ENCODE data around the gene GNA14.

GNA14 gene

DNA sequence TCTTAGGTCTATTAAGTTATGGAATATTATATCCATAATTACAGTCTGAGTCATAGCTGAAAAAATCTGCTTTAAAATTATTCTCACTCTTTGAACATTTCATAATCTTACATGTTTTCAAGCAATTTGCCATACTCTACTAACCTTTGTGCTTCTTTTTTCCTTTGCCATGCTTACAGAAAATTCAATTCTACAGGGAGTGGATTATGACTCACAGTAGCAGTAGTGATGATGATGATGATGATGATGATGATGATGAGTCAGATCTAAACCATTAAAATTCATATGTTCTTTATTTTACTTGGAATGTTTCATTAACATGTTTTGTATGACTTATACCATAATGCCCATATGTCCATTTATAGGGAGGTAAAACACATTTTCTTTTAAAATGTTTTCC lies 263.7 kb downstream of the GNA14 start:
- no peak for DNase-seq

DNA sequence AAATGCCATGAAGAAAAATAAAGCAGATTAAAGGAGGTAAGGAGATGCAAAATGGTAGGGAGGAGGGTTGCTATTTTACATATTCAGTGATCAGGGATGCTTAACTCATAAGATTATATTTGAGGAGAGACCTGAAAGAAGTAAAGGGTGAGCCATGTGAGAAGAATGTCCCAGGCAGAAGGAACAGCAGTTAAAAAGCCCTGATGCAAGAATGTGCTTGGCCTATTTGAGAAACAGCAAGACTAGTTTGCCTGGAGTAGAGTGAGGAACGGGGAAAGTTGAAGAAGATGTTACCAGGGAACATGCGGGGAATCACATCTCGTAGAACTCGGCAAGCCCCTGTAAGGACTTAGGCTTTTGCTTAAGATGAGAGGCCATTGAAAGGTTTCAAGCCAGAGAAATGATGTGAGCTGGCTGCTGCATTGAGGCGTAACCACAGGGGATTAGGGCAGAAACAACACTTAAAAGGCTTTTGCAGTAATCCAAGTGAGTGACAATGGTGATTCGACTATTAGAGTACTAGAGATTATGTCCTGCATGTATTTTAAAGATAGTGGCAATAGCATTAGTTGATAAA lies 272.1 kb downstream of the GNA14 start:
- no peak for DNase-seq

DNA sequence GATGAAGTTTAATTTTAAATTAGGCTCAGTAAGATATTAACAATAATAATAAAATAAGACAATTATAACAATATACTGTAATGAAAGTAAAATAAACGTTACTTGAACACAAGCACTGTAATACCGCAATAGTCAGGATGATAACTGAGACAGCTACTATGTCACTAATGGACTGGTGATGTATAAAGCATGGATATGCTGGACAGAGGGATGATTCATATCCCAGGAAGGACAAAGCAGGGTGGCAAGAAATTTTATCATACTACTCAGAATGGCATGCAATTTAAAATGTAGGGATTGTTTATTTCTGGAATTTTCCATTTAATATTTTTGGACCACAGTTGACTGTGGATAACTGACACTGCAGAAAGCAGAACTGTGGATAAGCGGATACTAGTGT lies 273.9 kb downstream of the GNA14 start:
- DNase-seq: no peak
